ENCODE data around the gene DEFB132. TPM values are rescaled to one million over a fixed set of nuclear protein-coding genes. Genes with fewer than 3 reads are reported as not detected.
"Not testable (repeated sequence)": the region's sequence is repeated elsewhere in the genome, so short reads cannot be mapped to it uniquely, and the experiment has no call there.

The DEFB132 gene
- total RNA-seq (2014; rRNA removed; shearing (Covaris generic)) = not detected in 2 replicates

DNA sequence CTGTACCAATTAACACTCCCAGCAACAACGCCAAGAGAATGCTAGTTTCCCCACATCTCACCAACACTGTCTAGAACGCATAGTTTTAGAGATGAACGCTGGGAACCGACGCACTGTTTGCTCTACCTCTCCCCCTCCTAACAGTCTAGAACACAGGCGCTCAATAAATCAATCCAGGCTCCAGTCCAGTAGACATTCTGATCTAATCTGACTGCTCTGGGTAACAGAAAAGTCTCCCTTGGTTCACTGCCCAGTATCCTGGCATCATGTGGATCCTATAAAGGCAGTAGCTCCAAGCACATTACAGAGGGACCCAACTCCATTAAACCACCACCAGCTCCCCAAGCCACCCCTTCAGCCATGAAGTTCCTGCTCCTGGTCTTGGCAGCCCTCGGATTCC is at the start of gene DEFB132:
Gene DEFB132, plus strand, starts transcription at position 306 of the 400 bp plus-strand sequence. Its CDS starts 55 bp downstream, at position 361.
- no peak for DNase-seq (ENCODE audit: low read depth in 1 of 2, low spot score in 2 of 2)
- Histone ChIP-seq H3K27ac (no peak within 1 kb of the TSS), H3K27me3 (replicated peaks) (peaks cover 16% of the 10 kb centered on the region), H3K9me3 (replicated peaks) (no peaks in the 10 kb centered on the region), H3K36me3 (no peaks in the 10 kb centered on the region), H3K4me3 (no peak within 1 kb of the TSS), H3K4me1 (replicated peaks) (no peaks in the 10 kb centered on the region)

- no peak overlapping the region for H3K4me3 ChIP-seq
- peaks cover 13% of the 10 kb centered on the region; the same call in 1 of the 2 replicates for H3K27me3 ChIP-seq (replicated peaks)
- DNase-seq (ENCODE audit: low read depth in 1 of 2, low spot score in 2 of 2) = peak in 1 of 2 experiments; percentile 12
- no peaks in the 10 kb centered on the region for H3K9me3 ChIP-seq (replicated peaks)
- no peaks in the 10 kb centered on the region for H3K4me1 ChIP-seq (replicated peaks)
- no peak overlapping the region for H3K27ac ChIP-seq
- no peaks in the 10 kb centered on the region for H3K36me3 ChIP-seq
Observed at GRCh38 chr20:208942-209566, 48.5 kb upstream of the DEFB132 start.

DNA sequence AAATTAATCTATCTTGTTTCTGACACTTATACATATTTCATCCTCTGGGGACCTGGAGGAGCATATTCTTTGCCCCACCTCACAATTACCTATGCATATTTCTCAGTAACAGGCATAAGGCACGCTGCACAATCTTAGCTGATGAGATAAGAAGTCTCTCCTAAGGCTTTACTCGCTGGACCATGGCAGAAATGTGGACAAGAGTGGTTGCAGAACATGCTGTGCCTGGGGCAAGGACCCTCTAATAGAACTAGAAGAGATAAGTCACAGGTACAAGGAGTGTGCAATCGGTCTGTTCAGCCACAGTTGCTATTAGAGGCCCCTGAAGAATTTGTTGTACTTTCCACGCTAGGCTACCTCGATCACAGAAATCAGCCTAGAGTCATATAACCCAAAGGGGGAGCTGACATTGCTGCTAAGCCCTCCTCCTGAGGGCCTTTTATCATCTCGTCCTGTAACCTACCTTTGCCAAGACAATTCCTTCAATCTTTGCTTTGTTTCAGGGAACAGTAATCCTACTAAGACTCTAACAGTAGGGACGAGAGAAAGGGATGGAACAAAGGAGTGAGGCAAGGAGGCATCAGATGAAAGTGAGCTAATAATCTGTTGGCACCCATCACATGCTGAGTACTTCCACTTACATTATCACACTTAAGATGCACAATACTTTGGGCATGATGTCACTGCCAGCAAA is 46.6 kb upstream of the DEFB132 start:
- no peak for DNase-seq (ENCODE audit: low read depth in 1 of 2, low spot score in 2 of 2)
- H3K4me1 ChIP-seq (replicated peaks) = no peaks in the 10 kb centered on the region
- H3K27me3 ChIP-seq (replicated peaks) = peaks cover 11% of the 10 kb centered on the region; the same call in 1 of the 2 replicates
- no peak overlapping the region for H3K4me3 ChIP-seq
- H3K9me3 ChIP-seq (replicated peaks) = no peaks in the 10 kb centered on the region
- no peaks in the 10 kb centered on the region for H3K36me3 ChIP-seq
- H3K27ac ChIP-seq = no peak overlapping the region

GRCh38 chr20:214383-214782 is 43.1 kb upstream of the DEFB132 start:
- Histone ChIP-seq H3K4me3 (no peak overlapping the region), H3K36me3 (no peaks in the 10 kb centered on the region), H3K9me3 (replicated peaks) (no peaks in the 10 kb centered on the region), H3K4me1 (replicated peaks) (no peaks in the 10 kb centered on the region), H3K27ac (no peak overlapping the region), H3K27me3 (replicated peaks) (peaks cover 7% of the 10 kb centered on the region; the same call in 1 of the 2 replicates)
- DNase-seq (ENCODE audit: low read depth in 1 of 2, low spot score in 2 of 2) = no peak

- H3K27me3 ChIP-seq (replicated peaks) = peaks cover 13% of the 10 kb centered on the region; the same call in 1 of the 2 replicates
- H3K36me3 ChIP-seq = no peaks in the 10 kb centered on the region
- no peak overlapping the region for H3K4me3 ChIP-seq
- no peaks in the 10 kb centered on the region for H3K9me3 ChIP-seq (replicated peaks)
- no peaks in the 10 kb centered on the region for H3K4me1 ChIP-seq (replicated peaks)
- no peak overlapping the region for H3K27ac ChIP-seq
- no peak for DNase-seq (ENCODE audit: low read depth in 1 of 2, low spot score in 2 of 2)
Observed at GRCh38 chr20:215796-216195, 41.7 kb upstream of the DEFB132 start.

- Histone ChIP-seq H3K36me3 (no peaks in the 10 kb centered on the region), H3K4me1 (replicated peaks) (no peaks in the 10 kb centered on the region), H3K27ac (no peak overlapping the region), H3K4me3 (no peak overlapping the region), H3K27me3 (replicated peaks) (peaks cover 13% of the 10 kb centered on the region; the same call in 1 of the 2 replicates), H3K9me3 (replicated peaks) (no peaks in the 10 kb centered on the region)
- DNase-seq (ENCODE audit: low read depth in 1 of 2, low spot score in 2 of 2) = no peak
Observed at GRCh38 chr20:217266-217665, 40.3 kb upstream of the DEFB132 start.

GRCh38 chr20:219290-220115 is 38.0 kb upstream of the DEFB132 start:
- H3K27ac ChIP-seq = no peak overlapping the region
- H3K36me3 ChIP-seq = no peaks in the 10 kb centered on the region
- H3K9me3 ChIP-seq (replicated peaks) = no peaks in the 10 kb centered on the region
- H3K4me3 ChIP-seq = no peak overlapping the region
- no peak for DNase-seq (ENCODE audit: low read depth in 1 of 2, low spot score in 2 of 2)
- H3K4me1 ChIP-seq (replicated peaks) = no peaks in the 10 kb centered on the region
- H3K27me3 ChIP-seq (replicated peaks) = peaks cover 16% of the 10 kb centered on the region; the same call in 1 of the 2 replicates

- Histone ChIP-seq H3K9me3 (replicated peaks) (no peaks in the 10 kb centered on the region), H3K4me3 (no peak overlapping the region), H3K27me3 (replicated peaks) (0 out of 2 replicates have a peak, but pooled peaks cover 12% of the 10 kb centered on the region)
Observed at GRCh38 chr20:221258-221830, 36.2 kb upstream of the DEFB132 start.

DNA sequence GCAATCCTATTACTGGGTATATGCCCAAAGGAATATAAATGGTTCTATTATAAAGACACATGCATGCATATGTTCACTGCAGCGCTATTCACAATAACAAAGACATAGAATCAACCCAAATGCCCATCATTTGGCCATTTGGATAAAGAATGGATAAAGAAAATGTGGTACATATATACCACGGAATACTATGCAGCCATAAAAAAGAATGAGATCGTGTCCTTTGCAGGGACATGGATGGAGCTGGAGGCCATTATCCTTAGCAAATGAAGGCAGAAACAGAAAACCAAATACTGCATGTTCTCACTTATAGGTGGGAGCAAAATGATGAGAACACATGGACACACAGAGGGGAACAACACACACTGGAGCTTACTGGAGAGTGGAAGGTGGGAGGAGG is 31.6 kb upstream of the DEFB132 start:
- H3K9me3 ChIP-seq (replicated peaks); DNase-seq (ENCODE audit: low read depth in 1 of 2, low spot score in 2 of 2); H3K27me3 ChIP-seq (replicated peaks); H3K4me1 ChIP-seq (replicated peaks); H3K27ac ChIP-seq; H3K36me3 ChIP-seq; H3K4me3 ChIP-seq: not testable (repeated sequence)

More at GRCh38 chr20:221258-221830, 36.2 kb upstream of the DEFB132 start:
- Histone ChIP-seq H3K36me3 (no peaks in the 10 kb centered on the region), H3K4me1 (replicated peaks) (no peaks in the 10 kb centered on the region), H3K27ac (no peak overlapping the region)
- no peak for DNase-seq (ENCODE audit: low read depth in 1 of 2, low spot score in 2 of 2)

GRCh38 chr20:226958-227357 is 30.6 kb upstream of the DEFB132 start, which contains the start of gene DEFB129:
Gene DEFB129 (plus strand): TSS chr20:227258. CDS start chr20:227289, 31 bp downstream.
- Histone ChIP-seq H3K27me3 (replicated peaks) (peaks cover 3% of the 10 kb centered on the region; the same call in 1 of the 2 replicates), H3K36me3 (no peaks in the 10 kb centered on the region), H3K4me3 (no peak within 1 kb of the TSS), H3K4me1 (replicated peaks) (no peaks in the 10 kb centered on the region), H3K27ac (no peak within 1 kb of the TSS), H3K9me3 (replicated peaks) (no peaks in the 10 kb centered on the region)
- no peak for DNase-seq (ENCODE audit: low read depth in 1 of 2, low spot score in 2 of 2)

GRCh38 chr20:227439-228105 is 30.0 kb upstream of the DEFB132 start:
- Histone ChIP-seq H3K27me3 (replicated peaks) (peaks cover 2% of the 10 kb centered on the region), H3K9me3 (replicated peaks) (no peaks in the 10 kb centered on the region), H3K36me3 (no peaks in the 10 kb centered on the region), H3K27ac (no peak overlapping the region), H3K4me3 (no peak overlapping the region), H3K4me1 (replicated peaks) (no peaks in the 10 kb centered on the region)
- DNase-seq (ENCODE audit: low read depth in 1 of 2, low spot score in 2 of 2) = no peak

DNA sequence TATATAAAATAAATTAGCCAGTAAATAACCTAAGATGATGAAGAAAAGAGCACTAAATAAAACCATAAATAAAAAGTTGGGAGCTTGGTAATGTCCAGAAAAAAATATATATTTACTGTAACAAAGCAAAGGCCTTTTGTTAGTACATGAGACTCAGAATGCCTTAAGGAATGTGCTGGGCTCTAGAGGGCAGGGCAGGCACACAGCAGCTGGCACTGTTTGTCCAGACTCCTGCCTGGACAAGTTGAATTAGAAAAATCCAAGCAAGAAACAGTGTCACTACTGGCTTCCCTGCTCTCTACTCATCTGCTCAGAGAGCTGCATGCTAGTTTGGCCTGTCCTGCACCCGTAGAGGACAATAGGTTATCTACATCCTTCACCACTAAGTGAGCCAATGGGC is 21.6 kb upstream of the DEFB132 start:
- no peaks in the 10 kb centered on the region for H3K4me1 ChIP-seq (replicated peaks)
- no peaks in the 10 kb centered on the region for H3K36me3 ChIP-seq
- no peaks in the 10 kb centered on the region; the same call in none of the 2 replicates for H3K27me3 ChIP-seq (replicated peaks)
- no peak for DNase-seq (ENCODE audit: low read depth in 1 of 2, low spot score in 2 of 2)
- H3K9me3 ChIP-seq (replicated peaks) = no peaks in the 10 kb centered on the region
- no peak overlapping the region for H3K27ac ChIP-seq
- no peak overlapping the region for H3K4me3 ChIP-seq

DNA sequence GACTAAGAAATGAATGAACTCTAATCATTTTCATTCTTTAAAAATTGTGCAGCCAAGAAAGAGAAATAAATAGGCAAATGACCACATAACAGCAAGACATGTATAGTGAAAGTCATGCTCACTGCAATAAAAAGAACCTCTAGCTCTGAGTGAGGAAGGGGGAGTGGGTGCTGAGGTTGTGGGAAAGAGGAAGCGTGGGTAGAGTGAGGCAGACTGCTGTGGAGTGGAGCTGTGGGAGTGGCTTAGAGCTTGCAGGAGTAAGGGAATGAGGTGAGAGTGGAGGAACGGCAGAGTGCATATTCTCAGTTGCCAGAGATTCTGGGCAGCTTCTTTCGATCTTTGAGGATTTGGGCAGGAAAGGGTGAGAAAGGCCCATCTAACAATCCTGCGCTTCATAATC is 20.0 kb upstream of the DEFB132 start:
- no peak overlapping the region for H3K4me3 ChIP-seq
- peaks cover under 1% of the 10 kb centered on the region for H3K27me3 ChIP-seq (replicated peaks)
- no peaks in the 10 kb centered on the region for H3K9me3 ChIP-seq (replicated peaks)
- H3K4me1 ChIP-seq (replicated peaks) = no peaks in the 10 kb centered on the region
- DNase-seq (ENCODE audit: low read depth in 1 of 2, low spot score in 2 of 2) = no peak
- no peaks in the 10 kb centered on the region for H3K36me3 ChIP-seq
- no peak overlapping the region for H3K27ac ChIP-seq

Data from SJSA1 (cell line).